Measurements from ENCODE around the gene WDR81.

GRCh38 chr17:1715803-1716075 lies 8.8 kb upstream of the WDR81 start:
- TF ChIP-seq EZH2 (IDR thresholded peaks at IDR 0.05; ENCODE audit: insufficient read depth, poor library complexity, severe bottlenecking) (no peak), EZH2phosphoT487 (IDR thresholded peaks at IDR 0.05; ENCODE audit: insufficient read depth, low read depth) (no peak)
